Aorta (tissue), 5 donors: ENCODE results near the gene SHC4. TPM values are rescaled to one million over a fixed set of nuclear protein-coding genes. Genes with fewer than 3 reads are reported as not detected.

Source experiments
- ATAC-seq: fragments of 200-7000 bp; cut with Tn5 transposase; one replicate; pipeline ENCODE4 v1.9.1; 2022; ENCODE audit warnings: moderate library complexity; ENCODE audit not compliant: low FRiP score
- DNase-seq, 2 donors: peaks; one replicate each; pipeline ENCODE4 v3.0.0-alpha.2; 2020
- H3K27ac ChIP-seq, 2 donors: one replicate each; pipeline ENCODE4 v1.5.1; 2013; ENCODE audit warnings: low read length in 2 of 2, mild to moderate bottlenecking in 2 of 2, moderate library complexity in 2 of 2, control low read depth in 1 of 2, inconsistent platforms in 1 of 2, low read depth in 1 of 2
- H3K27me3 ChIP-seq, 2 donors: one replicate each; pipeline ENCODE4 v1.6.1; 2013; ENCODE audit warnings: control low read depth in 1 of 2, low read length in 1 of 2, mild to moderate bottlenecking in 1 of 2, moderate library complexity in 1 of 2; ENCODE audit not compliant: insufficient read depth in 2 of 2, control insufficient read depth in 1 of 2
- H3K36me3 ChIP-seq, 2 donors: one replicate each; pipeline ENCODE4 v1.6.1; 2013; ENCODE audit warnings: control low read depth in 1 of 2, low read length in 1 of 2, mild to moderate bottlenecking in 1 of 2; ENCODE audit not compliant: insufficient read depth in 2 of 2, control insufficient read depth in 1 of 2
- H3K4me1 ChIP-seq, 2 donors: one replicate each; pipeline ENCODE4 v1.6.1; 2013; ENCODE audit warnings: low read length in 2 of 2, control low read depth in 1 of 2, mild to moderate bottlenecking in 1 of 2, moderate library complexity in 1 of 2; ENCODE audit not compliant: insufficient read depth in 2 of 2, control insufficient read depth in 1 of 2
- H3K4me3 ChIP-seq, 2 donors: one replicate each; pipeline ENCODE4 v1.5.1; 2013; ENCODE audit warnings: low read length in 2 of 2, control low read depth in 1 of 2, mild to moderate bottlenecking in 1 of 2
- H3K9me3 ChIP-seq: one replicate; pipeline ENCODE4 v1.6.1; 2013; ENCODE audit warnings: mild to moderate bottlenecking, low read length; ENCODE audit not compliant: control insufficient read depth
- WGBS, 2 donors: extraction: QIAGEN DNeasy Blood & Tissue Kit; methylation state at CpG; one replicate each; pipeline ENCODE4 v1.1.7; 2013; 5-methylcytosine and 5-hydroxymethylcytosine counted together
- intact Hi-C, 2 donors: fragments of 100-400 bp; cut with DNase I; formaldehyde crosslinking; loops; one replicate each; pipeline versions ENCODE4 v1.14.2 to v1.15.0; 2022
- polyA plus RNA-seq, 2 donors: library from polyadenylated mRNA; stranded (reverse); fragments of 200-250 nt; gene quantifications; one replicate each; pipeline ENCODE4 v1.2.3, GENCODE V29; 2013
- total RNA-seq, 2 donors: library from RNA; stranded (reverse); fragmentation: NEBNext Ultra II Directional; extraction: Animal tissue kit (Norgen Biotek cat#: 25700); gene quantifications; one replicate each; pipeline ENCODE4 v1.2.1, GENCODE V29; 2021
- donor health status: healthy with polysubstance abuse.
- donor health status: Bipolar disorder and iron deficiency.
- donor health status: DM: no; HTN: no; CAD: no.
- donor health status: DM: no; HTN: no; CAD: no.
- donor health status: DM: yes; HTN: yes; CAD: no.

Gene SHC4
- total and polyA plus RNA-seq, 4 donors, result 4.4 to 18.6 (median 7.2) TPM

DNA sequence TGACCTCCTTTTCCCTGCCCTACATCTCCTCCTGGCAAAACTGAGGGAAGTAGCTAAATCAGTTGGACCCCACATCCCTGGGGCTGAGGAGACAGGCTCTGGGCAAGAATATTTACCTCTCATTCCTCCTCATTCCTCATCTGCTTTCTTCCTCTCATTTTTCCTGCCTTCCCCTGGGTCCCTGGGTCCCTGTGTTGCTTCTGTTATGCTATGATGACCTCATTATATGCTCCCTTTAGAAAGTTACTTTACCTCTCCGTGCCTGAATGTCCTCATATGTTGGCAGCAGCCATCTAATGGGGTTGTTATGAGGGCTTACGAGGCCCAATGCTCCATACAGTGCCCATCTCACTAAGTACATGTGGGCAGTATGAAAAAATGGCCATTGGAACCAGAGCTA lies 1.2 kb upstream of the SHC4 start:
- WGBS, 2 donors, result 51 to 54% methylated on average over 2 of the region's 2 CpGs
- no peaks in the 10 kb centered on the region for H3K27me3 ChIP-seq
- no peaks in the 10 kb centered on the region for H3K36me3 ChIP-seq
- DNase-seq, result no peak
- peaks cover 2 to 3% of the 10 kb centered on the region in 2 donors for H3K4me1 ChIP-seq
- H3K27ac ChIP-seq, result no peak overlapping the region
- intact Hi-C loops, result loop anchor here (5.0 kb wide), 1 partner anchor 88 kb away; the partner anchor contains the start of gene EID1 (in 2 of the 2)
- H3K9me3 ChIP-seq, result no peaks in the 10 kb centered on the region
- ATAC-seq, result no peak
- no peak overlapping the region for H3K4me3 ChIP-seq

GRCh38 chr15:48962662-48963523 lies 826 bp downstream of the SHC4 start:
- ATAC-seq (peak; percentile 72), DNase-seq (peak; percentile 58 to 78)
- Histone ChIP-seq H3K27me3 (no peaks in the 10 kb centered on the region), H3K4me3 (peak overlapping the region; percentile 21 to 27), H3K9me3 (no peaks in the 10 kb centered on the region), H3K27ac (peak overlapping the region in 1 of 2 donors; percentile 83), H3K36me3 (no peaks in the 10 kb centered on the region), H3K4me1 (peaks cover 2 to 3% of the 10 kb centered on the region in 2 donors)
- intact Hi-C loops, result loop anchor here (5.0 kb wide), 1 partner anchor 86 kb away; the partner anchor contains the start of gene EID1 (in 2 of the 2)
- WGBS, 2 donors, result 2 to 3% methylated on average over 54 of the region's 54 CpGs

- ATAC-seq (no peak), DNase-seq (no peak)
- intact Hi-C loops, result no loop called here
- no peaks in the 10 kb centered on the region for H3K36me3 ChIP-seq
- H3K27ac ChIP-seq, result peak overlapping the region in 1 of 2 donors; percentile 43
- no peaks in the 10 kb centered on the region for H3K27me3 ChIP-seq
- WGBS, 2 donors, result 91 to 96% methylated on average over 3 of the region's 3 CpGs
- H3K4me3 ChIP-seq, result no peak overlapping the region
- H3K4me1 ChIP-seq, result peaks cover 3 to 6% of the 10 kb centered on the region in 2 donors
- H3K9me3 ChIP-seq, result no peaks in the 10 kb centered on the region
Observed at GRCh38 chr15:48955967-48956366, 7.8 kb downstream of the SHC4 start.

DNA sequence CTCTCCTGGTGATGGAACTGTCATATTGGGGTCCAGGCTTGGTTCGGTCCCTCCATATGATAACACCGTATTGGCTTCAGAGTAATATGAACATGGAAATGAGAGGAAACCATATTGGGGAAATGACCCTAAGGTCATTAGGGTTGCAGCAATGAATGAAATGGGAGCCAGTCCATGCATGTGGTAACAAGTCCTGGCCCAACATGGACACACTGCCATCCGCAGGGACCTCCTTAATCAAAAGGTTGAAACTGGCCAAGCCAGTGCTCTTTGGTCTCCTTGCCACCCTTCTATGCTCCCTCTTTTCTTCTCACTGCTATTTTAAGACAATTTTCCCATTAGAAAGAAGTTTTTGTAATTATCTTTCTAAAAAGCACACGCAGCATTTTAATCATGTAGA lies 8.3 kb downstream of the SHC4 start:
- no peak for ATAC-seq
- H3K4me3 ChIP-seq, result no peak overlapping the region
- no peaks in the 10 kb centered on the region for H3K9me3 ChIP-seq
- peak overlapping the region in 1 of 2 donors; percentile 46 for H3K27ac ChIP-seq
- intact Hi-C loops, result no loop called here
- DNase-seq, result no peak
- no peaks in the 10 kb centered on the region for H3K27me3 ChIP-seq
- 95% methylated on average over 4 of the region's 4 CpGs for WGBS, 2 donors
- H3K4me1 ChIP-seq, result peaks cover 3 to 6% of the 10 kb centered on the region in 2 donors
- H3K36me3 ChIP-seq, result no peaks in the 10 kb centered on the region

DNA sequence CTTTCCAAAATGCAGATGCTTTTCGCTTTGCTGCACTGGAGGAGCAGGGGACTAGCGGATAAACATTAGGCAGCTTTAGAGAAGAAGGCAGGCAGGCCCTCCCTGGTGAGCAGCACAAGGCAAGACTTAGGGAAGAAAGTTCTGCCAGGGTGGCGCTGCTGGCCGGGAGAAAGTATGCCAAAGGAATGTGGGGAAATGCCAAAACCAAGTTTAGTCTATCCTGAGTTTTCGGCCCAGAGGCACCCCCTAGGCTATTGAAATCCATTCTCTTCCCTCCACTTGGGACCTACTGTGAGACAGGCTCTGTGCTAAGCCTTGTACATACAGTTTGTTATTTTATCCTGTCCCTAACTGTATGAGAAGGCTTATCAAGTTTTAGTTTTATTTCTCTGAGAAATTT lies 9.2 kb downstream of the SHC4 start:
- ATAC-seq (peak; percentile 70), DNase-seq (peak; percentile 62 to 80)
- 9% methylated on average over 5 of the region's 5 CpGs for WGBS, 2 donors
- Histone ChIP-seq H3K9me3 (no peaks in the 10 kb centered on the region), H3K36me3 (no peaks in the 10 kb centered on the region), H3K27me3 (no peaks in the 10 kb centered on the region), H3K27ac (peak overlapping the region; percentile 39 to 87), H3K4me3 (no peak overlapping the region), H3K4me1 (peaks cover 3 to 4% of the 10 kb centered on the region in 2 donors)
- intact Hi-C loops, result no loop called here

DNA sequence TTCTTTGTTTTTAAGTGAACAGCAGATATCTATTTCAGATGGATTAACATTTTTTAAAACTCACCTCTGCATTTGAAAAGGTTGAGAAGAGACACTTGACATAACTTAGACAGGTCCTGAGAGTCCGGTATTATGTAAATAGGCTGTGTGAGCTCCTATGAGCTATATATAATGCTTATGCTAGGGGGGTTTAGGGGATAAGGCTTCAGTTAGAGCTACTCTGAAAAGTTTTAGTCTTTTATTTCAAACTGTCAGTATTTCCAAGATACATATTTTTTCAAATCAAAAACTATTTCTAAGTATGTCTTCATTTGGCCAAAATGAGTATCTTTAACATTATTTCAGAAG lies 16.9 kb downstream of the SHC4 start:
- intact Hi-C loops, result no loop called here
- Histone ChIP-seq H3K36me3 (no peaks in the 10 kb centered on the region), H3K4me3 (no peak overlapping the region), H3K9me3 (no peaks in the 10 kb centered on the region), H3K4me1 (peaks cover 3% of the 10 kb centered on the region in 2 donors), H3K27me3 (no peaks in the 10 kb centered on the region), H3K27ac (peak overlapping the region; percentile 50 to 51)
- ATAC-seq (no peak), DNase-seq (no peak)
- WGBS, 2 donors, result 35 to 51% methylated on average over 1 of the region's 1 CpG

- H3K27ac ChIP-seq, result peak overlapping the region; percentile 46 to 47
- intact Hi-C loops, result no loop called here
- ATAC-seq, result peak; percentile 58
Observed at GRCh38 chr15:48946074-48946839, 17.5 kb downstream of the SHC4 start.

GRCh38 chr15:48945386-48945785 lies 18.3 kb downstream of the SHC4 start:
- no peak for ATAC-seq

More at GRCh38 chr15:48946074-48946839, 17.5 kb downstream of the SHC4 start:
- Histone ChIP-seq H3K36me3 (no peaks in the 10 kb centered on the region), H3K27me3 (no peaks in the 10 kb centered on the region), H3K9me3 (no peaks in the 10 kb centered on the region), H3K4me3 (no peak overlapping the region), H3K4me1 (peaks cover 3% of the 10 kb centered on the region in 2 donors)
- 4 to 5% methylated on average over 5 of the region's 5 CpGs for WGBS, 2 donors
- no peak for DNase-seq

More at GRCh38 chr15:48945386-48945785, 18.3 kb downstream of the SHC4 start:
- intact Hi-C loops, result no loop called here
- no peaks in the 10 kb centered on the region for H3K36me3 ChIP-seq
- H3K4me3 ChIP-seq, result no peak overlapping the region
- WGBS, 2 donors, result 67 to 89% methylated on average over 2 of the region's 2 CpGs
- H3K4me1 ChIP-seq, result peaks cover 3% of the 10 kb centered on the region in 2 donors
- no peaks in the 10 kb centered on the region for H3K9me3 ChIP-seq
- no peaks in the 10 kb centered on the region for H3K27me3 ChIP-seq
- no peak for DNase-seq
- no peak overlapping the region for H3K27ac ChIP-seq
